HPDE6-E6E7 (cell line): Measurements from ENCODE around the gene TRIP10.

Experiments used
- DNase-seq: peaks from one replicate; pipeline ENCODE4 v3.0.0; 2011; ENCODE audit warnings: missing footprints; ENCODE audit errors: extremely low spot score

TRIP10 gene

DNA sequence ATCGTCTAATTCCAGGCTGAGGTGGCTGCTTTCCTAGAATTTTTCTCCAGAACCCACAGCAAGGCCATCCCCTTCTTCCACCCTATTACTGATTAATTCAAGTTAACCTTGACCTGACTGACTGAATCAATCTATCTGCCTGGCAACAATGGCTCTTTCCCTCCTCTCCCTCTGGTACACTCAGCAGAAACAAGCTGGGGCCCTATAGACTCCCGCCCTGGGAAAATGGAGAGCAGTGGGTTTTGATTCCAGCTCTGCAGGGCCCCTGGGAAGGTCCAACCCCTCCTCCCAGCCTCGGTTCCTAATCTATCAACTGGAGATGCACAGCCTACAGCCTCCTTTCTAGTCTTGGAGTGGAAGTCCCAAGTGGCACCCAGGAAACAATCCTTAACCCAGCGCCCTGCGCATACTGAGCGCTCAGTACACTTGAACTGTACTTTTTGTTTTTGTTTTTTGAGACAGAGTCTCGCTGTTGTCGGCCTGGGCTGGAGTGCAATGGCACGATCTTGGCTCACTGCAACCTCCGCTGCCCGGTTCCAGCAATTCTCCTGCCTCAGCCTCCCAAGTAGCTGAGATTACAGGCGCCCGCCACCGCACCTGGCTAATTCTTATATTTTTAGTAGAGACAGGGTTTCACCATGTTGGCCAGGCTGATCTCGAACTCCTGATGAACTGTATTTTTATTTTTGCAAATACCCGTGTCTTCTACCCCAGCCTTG lies 13.8 kb upstream of the TRIP10 start:
- DNase-seq: no peak

DNA sequence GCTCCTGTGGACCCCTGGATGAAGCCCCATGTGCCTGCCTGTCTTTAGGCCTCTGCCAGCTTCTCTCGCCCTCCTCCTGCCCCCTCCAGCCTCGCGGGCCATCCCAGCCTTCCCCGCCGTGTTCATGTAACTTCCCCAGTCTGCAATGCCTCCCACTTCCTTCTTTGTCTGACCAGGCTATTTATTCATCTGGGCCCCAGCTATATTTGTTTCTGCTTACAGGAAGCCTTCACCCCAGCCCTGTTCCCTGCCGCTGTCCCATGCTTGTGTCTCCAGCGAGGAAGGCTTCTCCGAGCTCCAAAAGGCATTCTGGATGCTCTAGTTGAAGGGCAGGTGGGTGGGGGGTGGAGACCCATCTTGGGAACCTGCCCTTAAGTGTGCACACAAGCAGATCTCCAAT lies 11.1 kb upstream of the TRIP10 start:
- no peak for DNase-seq

DNA sequence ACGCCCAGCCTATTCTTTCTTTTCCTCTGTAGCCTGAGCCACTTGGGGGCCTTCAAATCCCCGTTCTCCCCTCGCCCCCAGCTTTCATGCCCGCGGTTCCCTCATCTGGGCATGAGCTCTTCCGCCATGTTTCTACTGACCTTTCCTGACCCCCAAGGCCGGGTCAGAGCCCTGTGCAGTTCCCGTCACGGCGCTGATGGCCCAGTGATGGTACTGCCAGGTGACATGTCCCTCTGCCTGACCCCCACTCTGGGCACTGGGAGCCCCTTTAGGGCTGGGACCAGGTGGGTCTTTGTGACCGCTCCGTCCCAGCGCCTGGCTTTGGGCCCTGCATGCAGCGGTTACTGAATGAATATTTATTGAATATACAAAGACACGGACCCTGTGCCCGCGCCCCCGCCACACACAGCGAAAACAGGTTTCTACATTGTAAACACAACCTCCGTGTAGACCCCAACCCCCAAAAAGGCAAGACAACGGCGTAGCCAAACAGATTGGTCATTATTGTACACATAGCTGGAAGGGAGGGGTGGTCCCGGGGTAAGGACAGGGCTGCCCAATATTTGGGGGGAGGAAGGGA lies 9.8 kb upstream of the TRIP10 start:
- no peak for DNase-seq

DNA sequence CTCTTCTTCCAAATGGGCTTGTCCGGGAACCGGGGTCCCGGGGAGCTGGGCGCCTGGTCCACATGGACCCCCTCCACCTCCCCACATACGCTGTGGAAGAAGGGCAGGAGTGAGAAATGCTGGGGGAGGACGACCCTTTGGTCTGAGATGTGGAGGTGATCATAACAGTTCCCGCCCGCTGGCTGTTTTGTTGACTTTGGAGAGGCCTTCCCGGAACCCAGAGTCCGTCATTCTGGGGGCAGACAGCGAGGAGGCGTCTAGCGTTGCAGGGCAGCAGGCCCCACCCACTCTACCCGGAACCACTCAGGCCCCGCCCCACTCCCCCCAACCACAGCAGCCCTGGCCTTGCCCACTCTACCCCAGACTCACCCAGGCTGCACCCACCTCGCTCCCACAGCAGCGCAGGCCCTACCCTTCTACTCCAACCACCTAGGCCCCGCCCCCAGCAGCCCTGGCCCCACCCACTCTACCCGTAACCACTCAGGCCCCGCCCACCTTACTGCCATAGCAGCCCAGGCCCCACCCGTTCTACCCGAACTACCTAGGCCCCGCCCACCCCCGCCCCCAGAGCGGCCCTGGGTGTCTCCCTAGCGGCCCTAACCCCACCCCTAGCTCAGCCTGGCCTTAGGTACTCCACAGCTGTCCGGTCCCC lies 9.2 kb upstream of the TRIP10 start:
- DNase-seq: no peak

DNA sequence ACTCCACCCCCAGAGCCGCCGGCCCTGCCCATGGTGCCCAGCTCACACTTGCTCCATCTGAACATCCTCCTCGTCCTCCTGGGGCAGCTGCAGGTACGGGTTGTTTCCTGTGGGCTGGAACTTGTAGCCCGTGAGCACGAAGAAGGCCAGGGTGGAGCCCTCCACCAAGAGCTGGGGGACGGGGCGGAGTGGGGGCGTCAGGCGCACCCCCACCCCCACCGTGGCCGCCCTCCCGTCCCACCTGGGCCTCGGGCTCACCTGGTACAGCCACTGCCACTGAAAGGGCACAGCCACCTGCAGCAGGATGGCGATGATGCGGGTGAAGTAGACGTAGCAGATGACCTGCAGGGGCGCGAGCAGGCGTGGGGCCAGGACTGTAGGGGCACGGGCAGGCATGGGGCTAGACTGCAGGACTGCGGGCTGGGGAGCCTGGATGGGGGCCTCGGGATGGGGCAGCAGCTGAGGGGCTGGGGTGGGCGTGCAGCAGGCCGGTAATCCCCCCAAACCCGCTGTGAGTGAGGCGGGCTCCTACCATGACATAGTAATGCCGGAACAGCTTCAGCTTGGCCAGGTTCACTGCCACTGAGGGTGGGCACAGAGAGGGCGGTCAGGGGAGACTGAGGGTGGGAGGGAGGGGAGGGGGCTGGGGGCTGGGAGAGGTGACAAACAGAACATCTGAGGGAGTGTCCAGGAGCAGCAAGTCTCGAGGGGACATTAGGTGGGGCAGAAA lies 8.4 kb upstream of the TRIP10 start:
- DNase-seq: no peak

DNA sequence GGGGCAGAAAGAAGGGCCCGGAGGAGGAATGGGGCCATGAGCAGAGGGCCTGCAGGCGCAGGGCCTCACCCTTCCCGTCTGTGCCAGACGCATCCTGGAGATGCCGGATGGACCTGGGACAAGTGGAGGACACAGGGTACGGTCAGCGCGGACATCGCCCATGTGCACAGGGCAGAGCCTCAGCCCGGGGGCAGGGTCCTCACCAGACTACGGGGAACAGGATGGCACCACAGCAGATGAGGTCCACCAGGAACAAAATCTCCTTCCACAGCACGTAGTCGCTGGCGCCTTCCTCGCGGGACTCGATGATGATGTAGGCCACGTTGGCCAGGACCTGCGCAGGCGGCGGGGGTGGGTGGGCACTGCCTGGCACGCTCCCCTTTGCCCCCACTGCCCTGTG lies 7.7 kb upstream of the TRIP10 start:
- no peak for DNase-seq

DNA sequence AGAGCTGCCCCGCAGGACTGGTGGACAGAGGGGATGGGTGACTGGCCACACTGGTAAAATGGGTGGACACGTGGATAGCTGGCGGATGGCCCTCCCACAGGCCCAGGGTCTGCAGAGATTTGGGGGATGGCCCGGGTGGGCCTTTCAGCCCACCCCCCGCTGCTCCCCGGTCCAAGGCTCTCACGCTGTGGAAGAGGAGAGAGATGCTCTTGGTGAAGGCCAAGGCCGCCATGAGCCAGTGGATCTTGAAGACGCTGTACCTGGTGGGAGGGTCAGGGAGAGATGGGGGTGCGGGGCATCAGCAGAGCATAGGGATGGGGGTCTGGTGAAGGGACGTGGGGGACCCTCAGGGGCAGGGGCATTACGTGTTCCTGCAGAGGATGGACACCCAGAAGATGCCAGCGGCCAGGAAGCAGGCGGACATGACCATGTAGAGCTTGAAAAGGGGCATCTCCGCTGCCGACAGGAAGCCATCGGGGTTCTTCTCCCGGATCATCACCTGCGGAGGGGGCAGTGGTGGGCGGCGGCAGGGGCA lies 6.6 kb upstream of the TRIP10 start:
- DNase-seq: no peak

DNA sequence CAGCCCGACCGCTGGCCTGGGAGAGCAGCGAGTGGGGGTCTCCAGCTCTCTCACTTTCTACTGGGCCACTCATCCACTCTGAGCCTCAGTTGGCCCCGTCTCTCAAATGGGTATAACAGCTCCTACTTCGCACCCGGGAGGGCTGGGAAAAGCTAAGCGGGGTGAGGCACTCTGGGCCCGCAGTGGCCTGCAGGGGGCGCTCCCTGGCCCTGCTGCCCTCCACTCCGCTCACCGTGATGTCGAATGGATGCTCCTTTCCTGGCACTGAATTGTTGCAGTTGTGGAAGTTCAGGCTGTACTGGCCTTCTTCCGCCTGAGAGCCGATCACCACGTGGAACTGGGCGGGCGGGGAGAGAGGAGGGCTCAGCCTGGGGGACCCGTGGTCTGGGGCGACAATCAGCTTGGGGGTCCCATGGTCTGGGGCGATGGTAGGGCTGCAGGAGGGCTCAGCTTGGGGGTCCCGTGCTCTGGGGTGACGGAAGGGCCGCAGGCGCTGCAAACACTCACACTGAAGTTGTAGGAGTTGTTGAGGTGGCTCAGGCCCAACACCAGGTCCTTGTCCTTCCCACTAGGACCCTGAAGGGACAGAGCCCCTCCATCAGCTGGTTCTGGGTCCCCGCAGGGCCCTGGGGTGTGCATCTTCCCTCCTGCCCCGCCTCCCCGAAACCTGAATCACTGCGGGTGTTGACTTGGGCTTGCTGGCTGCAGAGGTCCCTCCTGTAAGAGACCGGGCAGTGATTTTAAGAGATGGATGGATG lies 6.0 kb upstream of the TRIP10 start:
- no peak for DNase-seq

DNA sequence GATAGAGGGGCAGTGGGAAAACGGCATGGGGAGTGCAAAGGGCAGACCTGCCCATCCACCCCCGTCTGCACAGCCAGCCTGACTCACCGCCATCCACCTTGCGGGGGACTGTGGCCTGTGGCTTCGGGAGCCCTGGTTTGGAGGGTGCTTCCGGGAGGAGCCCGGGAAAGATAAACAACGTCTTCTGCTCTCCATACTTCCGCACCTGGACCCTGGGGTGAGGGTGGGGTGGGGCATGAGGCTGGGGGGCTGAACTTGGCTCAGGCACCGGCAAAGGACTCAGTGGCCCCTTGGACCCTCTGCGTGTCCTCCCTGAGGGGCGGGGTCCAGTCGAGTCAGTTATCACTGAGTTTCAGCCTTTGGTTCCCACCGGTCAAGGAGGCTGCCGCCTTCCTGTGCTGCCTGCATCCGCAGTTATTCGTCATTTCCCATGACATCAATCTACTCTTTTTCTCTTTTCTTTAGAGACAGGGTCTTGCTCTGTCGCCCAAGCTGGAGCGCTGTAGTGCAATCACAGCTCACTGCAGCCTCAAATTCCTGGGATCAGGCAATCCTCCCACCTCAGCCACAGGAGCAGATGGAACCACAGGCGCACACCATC lies 5.3 kb upstream of the TRIP10 start:
- DNase-seq: no peak

DNA sequence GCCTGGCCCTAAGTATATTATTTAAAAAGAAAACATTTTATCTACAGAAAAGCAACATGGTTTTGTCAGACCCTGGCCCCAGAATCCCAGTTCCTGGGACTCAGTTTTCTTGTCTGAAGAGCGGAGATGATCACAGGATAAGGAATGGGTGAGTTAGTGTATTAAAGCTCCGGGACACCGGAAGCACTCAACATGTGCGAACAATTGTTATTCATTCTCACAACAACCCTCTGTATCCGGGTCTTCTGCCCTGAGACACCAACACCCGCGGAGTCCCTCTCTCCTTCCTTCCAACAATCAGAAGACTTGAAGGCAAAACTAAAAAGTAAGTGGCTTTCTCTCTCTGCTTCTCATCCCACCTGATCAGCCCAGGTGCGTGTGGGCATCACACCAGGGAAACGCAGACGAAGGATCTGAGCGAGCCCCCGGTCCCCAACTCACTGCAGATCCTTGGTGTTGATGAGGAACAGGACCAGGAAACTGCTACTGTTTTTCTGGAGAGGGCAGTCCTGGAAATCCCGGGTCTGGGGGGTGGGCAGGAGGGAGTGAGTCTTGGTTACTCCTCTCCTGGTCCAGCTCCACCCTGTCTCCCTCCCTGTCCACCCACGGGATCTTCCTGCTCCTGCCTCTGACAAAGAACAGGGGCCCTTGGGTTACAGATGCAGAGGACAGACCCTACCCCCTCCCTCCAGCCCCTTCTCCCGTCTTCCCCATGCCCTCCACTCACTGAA lies 4.1 kb upstream of the TRIP10 start:
- no peak for DNase-seq

DNA sequence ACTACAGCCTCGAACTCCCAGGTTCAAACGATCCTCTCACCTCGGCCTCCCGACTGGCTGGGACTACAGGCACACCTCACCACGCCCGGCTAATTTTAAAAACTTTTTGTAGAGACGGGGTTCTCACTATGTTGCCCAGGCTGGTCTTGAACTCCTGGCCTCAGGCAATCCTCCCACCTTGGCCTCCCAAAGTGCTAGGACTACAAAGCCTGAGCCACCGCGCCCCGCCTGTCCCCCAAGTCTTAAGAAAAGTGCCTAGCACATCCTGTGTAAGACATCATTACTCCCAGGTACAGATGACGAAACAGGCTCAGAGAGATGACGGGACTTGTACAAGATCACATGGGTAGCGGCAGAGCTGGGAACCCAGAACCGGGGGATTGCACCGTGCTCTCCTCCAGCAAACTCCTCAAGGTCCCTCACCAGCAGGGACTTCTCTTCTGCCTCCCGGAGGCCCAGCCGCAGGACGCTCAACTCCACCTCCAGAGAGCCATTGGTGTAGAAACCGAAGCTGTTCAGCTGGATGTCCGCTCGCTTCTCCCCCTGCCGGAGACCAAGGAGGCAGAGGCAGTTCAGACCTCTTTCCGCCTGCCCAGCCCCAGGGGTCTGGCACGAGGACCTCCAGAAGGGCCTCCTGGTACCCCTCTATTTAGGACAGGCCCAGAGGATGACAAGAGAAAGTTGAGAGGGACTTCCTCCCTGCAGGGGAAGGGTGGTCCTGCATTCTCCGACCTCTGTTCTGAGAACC lies 3.1 kb upstream of the TRIP10 start:
- peak; percentile 74 for DNase-seq

DNA sequence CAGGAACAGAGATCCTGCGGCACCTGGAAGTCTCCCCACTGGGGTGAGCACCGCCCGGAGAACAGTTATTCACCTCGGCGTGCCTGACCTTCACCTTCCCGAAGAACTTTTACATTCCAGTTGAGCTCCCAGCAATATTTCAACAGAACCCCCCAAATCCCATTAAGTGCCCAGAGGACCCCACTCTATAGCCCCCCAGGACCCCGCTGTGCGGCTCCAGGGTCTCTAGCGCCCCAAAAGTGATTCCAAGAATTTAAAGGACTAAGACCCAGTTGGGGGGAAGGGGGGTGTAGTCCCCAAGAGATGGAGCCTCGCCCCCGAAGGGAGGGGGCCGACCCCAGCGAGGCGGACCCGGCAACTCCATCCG lies 2.6 kb upstream of the TRIP10 start:
- DNase-seq: no peak

DNA sequence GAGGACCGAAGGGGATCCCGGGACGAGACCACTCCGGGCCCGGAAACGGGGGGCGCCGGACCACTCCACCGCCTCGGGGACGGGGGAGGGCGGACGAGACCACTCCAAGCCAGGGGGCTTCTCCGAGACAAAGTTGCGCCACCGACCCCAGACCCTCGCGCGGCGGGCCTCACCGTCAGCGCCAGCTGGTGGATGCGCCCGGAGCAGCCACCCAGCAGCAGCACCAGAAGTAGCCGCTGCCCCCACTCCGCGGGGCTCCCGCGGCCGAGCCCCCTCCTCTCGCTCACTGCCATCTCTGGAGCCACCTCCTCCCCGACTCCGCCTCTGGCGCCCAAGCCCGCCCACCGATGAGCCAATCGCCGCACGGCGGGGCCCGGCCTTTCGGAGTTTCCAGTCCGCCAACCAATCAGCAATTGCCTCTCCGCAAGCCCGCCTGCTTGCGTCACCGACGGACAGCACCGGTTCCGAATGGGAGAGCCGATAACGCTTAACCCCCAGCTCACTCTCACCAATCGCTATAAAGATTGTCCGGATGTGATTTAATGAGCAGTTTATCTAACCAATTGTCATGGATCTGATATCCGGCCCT lies 2.1 kb upstream of the TRIP10 start, which contains the start of gene GPR108:
Gene GPR108 (minus strand): TSS at position 297 of the 589 bp plus-strand sequence. CDS start 4 bp downstream, at position 293.
- peak; percentile 98 for DNase-seq

DNA sequence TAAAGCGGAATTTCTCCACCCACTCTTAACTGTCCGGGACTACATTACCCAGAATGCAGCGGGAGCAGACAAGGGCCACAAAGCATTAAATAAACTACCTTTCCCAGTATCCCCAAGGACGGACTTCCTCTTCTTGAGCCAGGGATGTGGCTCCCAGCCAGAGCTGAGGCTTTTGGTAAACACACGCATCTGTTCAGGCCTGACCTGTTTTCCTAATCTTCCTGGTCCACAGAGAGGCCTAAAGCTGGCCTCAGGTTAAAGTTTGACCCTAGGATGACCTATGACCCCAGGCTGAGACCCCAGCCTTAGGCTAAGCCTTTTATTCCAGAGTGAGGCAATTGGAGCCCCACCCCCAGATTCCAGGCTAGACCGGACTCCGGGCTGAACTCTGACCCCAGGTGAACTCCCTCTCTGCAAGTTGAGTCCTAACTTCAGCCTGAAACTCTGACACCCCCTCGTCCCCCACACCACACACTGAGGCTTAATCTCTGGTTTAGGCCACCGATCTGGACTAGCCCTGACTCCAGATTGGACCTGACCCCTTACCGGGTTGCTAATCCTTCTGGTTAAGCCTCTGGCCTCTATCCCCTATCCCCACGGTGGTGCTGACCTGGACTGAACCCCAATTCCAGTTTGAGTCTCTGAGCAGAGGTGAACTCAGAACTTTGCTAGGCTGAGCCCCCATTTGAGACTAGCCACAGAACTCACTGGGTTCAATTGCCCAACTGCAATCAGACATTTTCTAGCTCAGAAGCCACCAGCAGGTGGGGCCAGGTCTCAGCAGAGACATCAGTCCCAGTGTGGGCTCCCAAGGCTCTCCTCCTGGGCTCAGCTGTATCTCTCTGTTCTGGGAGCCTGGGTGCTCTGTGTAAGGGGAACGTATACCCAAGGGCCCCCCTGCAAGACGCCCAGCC lies 1.4 kb upstream of the TRIP10 start:
- peak; percentile 72 for DNase-seq

DNA sequence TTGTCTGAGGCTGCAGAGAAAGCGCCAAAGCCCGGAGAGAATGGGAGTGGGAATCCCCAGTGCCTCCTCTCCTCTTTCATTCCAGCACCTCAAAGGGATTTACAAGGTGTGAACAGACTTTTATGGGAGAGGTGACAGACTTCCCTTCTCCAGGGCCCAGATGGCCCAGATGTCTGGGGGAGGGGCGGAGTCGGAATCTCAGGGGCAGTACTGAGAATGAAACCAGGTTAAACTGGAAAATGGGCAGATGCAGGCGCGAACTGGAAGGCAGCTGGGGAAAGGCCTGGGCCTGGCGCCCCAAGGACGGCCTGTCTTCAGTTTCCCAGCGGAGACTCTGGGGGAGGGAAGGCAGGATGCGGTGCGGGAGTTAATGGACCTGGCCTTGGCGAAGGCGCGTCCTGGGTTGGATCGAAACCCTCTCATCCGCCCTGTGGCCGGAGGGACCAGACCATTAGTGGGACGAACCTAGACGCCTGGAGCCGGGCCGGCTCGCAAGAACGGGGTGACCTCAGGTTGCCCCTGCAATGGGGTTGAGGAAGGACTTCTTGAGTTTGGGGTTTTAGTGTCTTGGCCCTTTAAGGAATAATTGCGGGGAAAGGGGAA lies 592 bp upstream of the TRIP10 start:
- DNase-seq: no peak

DNA sequence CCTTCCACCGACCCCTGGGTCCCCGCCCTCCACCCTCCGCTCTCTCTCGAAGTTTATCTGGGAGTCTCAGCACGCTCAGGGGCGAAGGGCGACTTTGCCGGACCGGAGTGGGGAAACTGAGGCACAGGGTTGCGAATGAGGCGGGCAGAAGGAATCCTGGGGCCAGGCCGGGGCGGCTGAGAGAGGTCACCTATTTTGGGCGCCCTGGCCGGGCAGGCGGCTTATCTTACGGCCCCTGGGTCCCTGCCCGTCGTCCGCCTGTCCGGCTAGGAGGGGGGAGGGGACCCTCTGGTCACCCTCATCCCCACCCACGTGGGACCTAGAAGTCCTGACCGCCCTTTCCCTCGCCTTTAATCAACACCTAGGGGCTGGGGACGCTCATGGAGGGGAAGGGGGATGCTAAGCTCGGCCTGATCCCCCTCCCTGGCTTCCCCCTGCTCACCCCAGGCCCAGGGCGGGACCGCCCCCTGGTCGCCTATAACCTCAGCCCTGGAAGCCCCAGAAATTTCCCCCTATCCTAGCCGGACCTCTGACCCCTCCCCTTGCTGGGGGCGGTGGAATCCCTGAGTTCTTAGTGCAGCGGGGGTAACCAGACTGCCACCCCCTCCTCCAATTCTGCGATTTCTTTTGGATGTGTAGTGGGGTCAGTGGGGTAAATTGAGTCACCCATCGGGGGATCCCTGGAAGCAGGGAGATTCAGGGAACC lies 556 bp downstream of the TRIP10 start:
- DNase-seq: no peak
